GM12872 (cell line): ENCODE measurements around the gene AP3S2.

Experiments
- TF ChIP-seq, protein P1 (sequence below): IDR thresholded peaks from 3 replicates; pipeline ENCODE4 v1.5.1; 2011; ENCODE audit warnings: low read depth, mild to moderate bottlenecking, low read length, moderate library complexity; ENCODE audit not compliant: insufficient read depth

Gene AP3S2

DNA sequence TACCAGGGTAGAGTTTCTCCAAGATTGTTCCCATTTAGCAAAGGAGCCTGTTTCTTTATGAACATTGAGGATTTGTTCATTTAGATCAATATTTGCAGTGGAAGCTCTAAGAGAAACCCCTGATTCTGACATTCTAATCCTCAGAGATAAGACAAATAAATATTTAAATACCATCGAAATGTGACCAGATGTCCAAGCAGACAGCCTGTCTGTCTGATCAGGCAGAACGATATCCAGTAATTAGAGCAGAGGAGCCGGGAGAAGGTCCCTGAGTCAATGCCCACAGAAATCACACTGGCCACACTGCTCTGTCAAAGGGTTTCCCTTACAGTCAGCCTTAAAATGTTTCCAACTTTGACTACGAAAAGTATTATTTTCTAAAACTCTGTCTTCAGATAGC is 34.6 kb upstream of the AP3S2 start:
- TF ChIP-seq, protein P1, sequence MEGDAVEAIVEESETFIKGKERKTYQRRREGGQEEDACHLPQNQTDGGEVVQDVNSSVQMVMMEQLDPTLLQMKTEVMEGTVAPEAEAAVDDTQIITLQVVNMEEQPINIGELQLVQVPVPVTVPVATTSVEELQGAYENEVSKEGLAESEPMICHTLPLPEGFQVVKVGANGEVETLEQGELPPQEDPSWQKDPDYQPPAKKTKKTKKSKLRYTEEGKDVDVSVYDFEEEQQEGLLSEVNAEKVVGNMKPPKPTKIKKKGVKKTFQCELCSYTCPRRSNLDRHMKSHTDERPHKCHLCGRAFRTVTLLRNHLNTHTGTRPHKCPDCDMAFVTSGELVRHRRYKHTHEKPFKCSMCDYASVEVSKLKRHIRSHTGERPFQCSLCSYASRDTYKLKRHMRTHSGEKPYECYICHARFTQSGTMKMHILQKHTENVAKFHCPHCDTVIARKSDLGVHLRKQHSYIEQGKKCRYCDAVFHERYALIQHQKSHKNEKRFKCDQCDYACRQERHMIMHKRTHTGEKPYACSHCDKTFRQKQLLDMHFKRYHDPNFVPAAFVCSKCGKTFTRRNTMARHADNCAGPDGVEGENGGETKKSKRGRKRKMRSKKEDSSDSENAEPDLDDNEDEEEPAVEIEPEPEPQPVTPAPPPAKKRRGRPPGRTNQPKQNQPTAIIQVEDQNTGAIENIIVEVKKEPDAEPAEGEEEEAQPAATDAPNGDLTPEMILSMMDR: no peak

DNA sequence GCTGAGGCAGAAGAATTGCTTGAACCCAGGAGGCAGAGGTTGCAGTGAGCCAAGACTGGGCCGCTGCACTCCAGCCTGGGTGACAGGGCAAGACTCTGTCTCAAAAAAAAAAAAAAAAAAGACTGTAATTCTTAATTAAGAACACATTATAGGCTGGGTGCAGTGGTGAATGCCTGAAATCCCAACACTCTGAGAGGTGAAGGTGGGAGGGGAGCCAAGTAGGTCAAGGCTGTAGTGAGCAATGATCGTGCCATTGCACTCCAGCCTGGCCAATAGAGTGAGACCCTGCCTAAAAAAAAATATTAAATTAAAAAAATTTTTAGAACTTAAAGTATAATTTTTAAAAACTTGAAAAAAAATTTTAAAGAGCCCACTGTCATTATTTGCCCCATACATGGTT is 32.4 kb upstream of the AP3S2 start:
- TF ChIP-seq, protein P1: no peak

GRCh38 chr15:89917442-89918101 is 23.8 kb upstream of the AP3S2 start:
- TF ChIP-seq, protein P1: no peak

DNA sequence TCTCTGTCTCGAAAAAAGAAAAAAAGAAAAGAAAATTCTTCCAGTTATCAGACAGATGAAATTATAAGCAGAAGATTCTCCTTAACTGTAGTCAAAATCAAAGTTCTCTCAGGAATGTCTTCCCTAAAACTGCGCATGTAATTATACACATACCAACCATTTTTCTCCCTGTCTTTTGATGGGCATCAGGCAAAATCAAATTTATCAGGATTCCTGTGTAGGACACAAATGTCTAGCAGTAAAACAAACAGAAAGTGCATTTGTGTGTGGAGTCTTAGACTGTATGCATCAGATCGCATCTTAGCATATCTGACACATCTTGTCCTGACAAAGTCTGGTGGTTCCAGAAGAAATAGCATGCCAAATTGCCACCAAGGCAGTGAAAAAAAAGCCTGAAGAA is 22.9 kb upstream of the AP3S2 start:
- TF ChIP-seq, protein P1: no peak

- TF ChIP-seq, protein P1: no peak
These were observed 19.0 kb upstream of the AP3S2 start, which contains the start of gene ARPIN for GRCh38 chr15:89912674-89913396. Gene ARPIN (minus strand): TSS chr15:89912952. CDS start chr15:89912835, 117 bp downstream.

GRCh38 chr15:89912145-89912673 is 18.4 kb upstream of the AP3S2 start:
- TF ChIP-seq, protein P1: no peak

- TF ChIP-seq, protein P1: no peak
These were observed 17.3 kb upstream of the AP3S2 start for GRCh38 chr15:89910891-89911626.
